22Rv1 (cell line): ENCODE measurements around the gene CYTH1.

Source experiments
- H3K27ac ChIP-seq: fragments of 450-650 bp; 2 replicates; pipeline ENCODE4 v1.5.1; 2017
- CTCF ChIP-seq: fragments of 450-650 bp; IDR thresholded peaks from 2 replicates; pipeline ENCODE4 v1.5.1; 2017; ENCODE audit warnings: mild to moderate bottlenecking
- ZFX ChIP-seq: fragments of 450-650 bp; IDR thresholded peaks from 2 replicates; pipeline ENCODE4 v1.6.1; 2017; ENCODE audit warnings: antibody characterized with exemption, borderline replicate concordance

Gene CYTH1

GRCh38 chr17:78791840-78792709 is 10.0 kb upstream of the CYTH1 start:
- no peak overlapping the region for H3K27ac ChIP-seq
- TF ChIP-seq CTCF (no peak), ZFX (no peak)

- TF ChIP-seq ZFX (no peak), CTCF (no peak)
- H3K27ac ChIP-seq, result no peak overlapping the region
Measured at GRCh38 chr17:78790552-78790951, 8.5 kb upstream of the CYTH1 start.

- no peak overlapping the region for H3K27ac ChIP-seq
Measured at GRCh38 chr17:78789663-78790181, 7.6 kb upstream of the CYTH1 start.

GRCh38 chr17:78789149-78789662 is 7.1 kb upstream of the CYTH1 start:
- TF ChIP-seq ZFX (no peak), CTCF (no peak)
- no peak overlapping the region for H3K27ac ChIP-seq

More at GRCh38 chr17:78789663-78790181, 7.6 kb upstream of the CYTH1 start:
- TF ChIP-seq CTCF (no peak), ZFX (no peak)

GRCh38 chr17:78788451-78788850 is 6.4 kb upstream of the CYTH1 start:
- no peak overlapping the region for H3K27ac ChIP-seq
- TF ChIP-seq CTCF (no peak), ZFX (no peak)

GRCh38 chr17:78787444-78787843 is 5.4 kb upstream of the CYTH1 start:
- peak; percentile 46 for TF ChIP-seq CTCF
- TF ChIP-seq ZFX, result no peak
- H3K27ac ChIP-seq, result no peak overlapping the region

- TF ChIP-seq ZFX (no peak), CTCF (no peak)
- no peak overlapping the region for H3K27ac ChIP-seq
Measured at GRCh38 chr17:78785663-78786057, 3.6 kb upstream of the CYTH1 start.
